ENCODE data around the gene GALNT6. TPM values are rescaled to one million over a fixed set of nuclear protein-coding genes. Genes with fewer than 3 reads are reported as not detected.

GALNT6 gene
- polyA plus RNA-seq, 2 of the 4 experiments (the other 2 are of a cell fraction) = 3.6 to 4.3 TPM

DNA sequence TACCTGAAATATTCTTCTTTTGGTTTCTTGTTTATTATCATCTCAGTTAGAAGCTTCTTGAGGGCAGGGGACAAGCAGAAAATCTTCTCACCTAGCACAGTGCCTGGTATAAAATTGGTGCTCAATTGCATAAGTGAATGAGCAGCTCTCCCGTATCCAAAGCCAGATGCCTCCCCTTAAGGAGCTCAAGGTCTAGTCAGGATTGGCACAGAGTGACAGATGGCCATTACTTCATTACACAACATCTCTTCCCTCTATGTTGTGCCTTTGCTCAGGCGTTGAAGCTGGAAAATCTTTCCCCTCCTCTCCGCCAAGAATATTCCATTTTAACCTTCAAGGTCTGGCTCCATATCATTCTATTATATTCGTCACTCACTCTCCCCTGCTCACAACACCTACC, 37.0 kb upstream of the GALNT6 start (continued):
- TF ChIP-seq EHF (CRISPR knock-in tag; IDR thresholded peaks at IDR 0.05) = no peak

DNA sequence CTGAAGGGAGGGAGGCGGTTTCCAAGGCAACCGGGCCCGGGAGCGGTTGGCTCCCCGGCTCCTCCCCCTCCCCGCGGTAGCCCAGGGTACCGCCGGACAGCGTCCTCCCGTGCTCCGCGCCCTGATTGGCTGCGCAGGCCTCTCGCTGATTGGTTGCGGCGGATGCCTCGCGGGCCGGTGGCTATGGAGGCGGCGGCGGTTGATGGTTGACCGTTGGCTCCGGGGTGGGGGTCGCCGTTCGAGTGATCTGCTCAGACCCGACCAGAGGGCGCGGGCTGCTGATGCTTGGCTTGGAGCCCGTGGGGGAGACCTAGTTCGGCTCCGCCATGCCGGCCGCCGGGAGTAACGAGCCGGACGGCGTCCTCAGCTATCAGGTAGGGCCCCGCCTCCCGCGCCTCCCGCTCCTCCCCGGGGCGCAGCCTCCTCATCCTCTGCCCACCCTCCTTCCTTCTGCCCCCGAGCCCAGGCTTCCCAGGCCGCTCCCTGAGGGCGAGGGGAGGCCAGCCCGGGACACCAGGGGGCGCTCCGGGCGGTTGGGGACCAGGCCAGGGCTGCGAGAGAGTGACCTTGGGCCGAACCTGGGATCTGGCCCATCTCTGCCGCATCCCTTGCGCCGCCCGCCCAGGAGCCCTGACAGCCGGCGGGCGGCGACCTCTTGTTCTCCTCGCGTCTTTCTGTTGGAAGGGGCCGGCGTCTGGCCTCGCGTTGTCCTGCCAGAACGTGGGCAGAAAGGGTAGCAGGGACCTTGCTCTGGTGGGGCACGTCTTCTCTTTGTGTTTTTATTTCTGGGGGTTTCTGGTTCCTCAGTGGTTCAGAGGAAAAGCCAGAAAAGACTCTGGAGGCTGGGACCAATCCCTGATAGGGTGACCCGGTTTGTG, 33.7 kb upstream of the GALNT6 start, which contains the start of gene SLC4A8:
Gene SLC4A8 (plus strand): TSS at position 170 of the 878 bp plus-strand sequence. CDS start 157 bp downstream, at position 327.
- POLR2A ChIA-PET = interaction anchor here (1.1 kb wide), 1 partner anchor 389 kb away, joined by 3 read pairs; a partner anchor contains a TSS
- H3K9me3 ChIP-seq = no peaks in the 10 kb centered on the region
- ATAC-seq (peak; percentile 96 to 98), DNase-seq (ENCODE audit: low read depth in 1 of 2, low spot score in 1 of 2) (peak; percentile 80 to 96), FAIRE-seq (no peak)
- TF ChIP-seq, protein P1, sequence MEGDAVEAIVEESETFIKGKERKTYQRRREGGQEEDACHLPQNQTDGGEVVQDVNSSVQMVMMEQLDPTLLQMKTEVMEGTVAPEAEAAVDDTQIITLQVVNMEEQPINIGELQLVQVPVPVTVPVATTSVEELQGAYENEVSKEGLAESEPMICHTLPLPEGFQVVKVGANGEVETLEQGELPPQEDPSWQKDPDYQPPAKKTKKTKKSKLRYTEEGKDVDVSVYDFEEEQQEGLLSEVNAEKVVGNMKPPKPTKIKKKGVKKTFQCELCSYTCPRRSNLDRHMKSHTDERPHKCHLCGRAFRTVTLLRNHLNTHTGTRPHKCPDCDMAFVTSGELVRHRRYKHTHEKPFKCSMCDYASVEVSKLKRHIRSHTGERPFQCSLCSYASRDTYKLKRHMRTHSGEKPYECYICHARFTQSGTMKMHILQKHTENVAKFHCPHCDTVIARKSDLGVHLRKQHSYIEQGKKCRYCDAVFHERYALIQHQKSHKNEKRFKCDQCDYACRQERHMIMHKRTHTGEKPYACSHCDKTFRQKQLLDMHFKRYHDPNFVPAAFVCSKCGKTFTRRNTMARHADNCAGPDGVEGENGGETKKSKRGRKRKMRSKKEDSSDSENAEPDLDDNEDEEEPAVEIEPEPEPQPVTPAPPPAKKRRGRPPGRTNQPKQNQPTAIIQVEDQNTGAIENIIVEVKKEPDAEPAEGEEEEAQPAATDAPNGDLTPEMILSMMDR (IDR thresholded peaks at IDR 0.05) = peak; percentile 90
- TF ChIP-seq ESRRA (IDR thresholded peaks at IDR 0.05; ENCODE audit: borderline replicate concordance, low read length) (peak; percentile 85; the same call in 1 of the 2 replicates), TFCP2L1 (CRISPR knock-in tag; IDR thresholded peaks at IDR 0.05) (no peak), KDM5A (IDR thresholded peaks at IDR 0.05) (peak; percentile 82; the same call in 1 of the 2 replicates), ZNF302 (CRISPR knock-in tag; IDR thresholded peaks at IDR 0.05) (no peak), MYC (IDR thresholded peaks at IDR 0.05; ENCODE audit: borderline replicate concordance, low read length) (no peak), ZFP36 (IDR thresholded peaks at IDR 0.05; ENCODE audit: borderline replicate concordance, partially characterized antibody) (no peak), RFX5 (IDR thresholded peaks at IDR 0.05) (no peak), NR3C1 (IDR thresholded peaks at IDR 0.05) (no peak), KDM1A (IDR thresholded peaks at IDR 0.05; ENCODE audit: low read depth) (peak; percentile 69; the same call in 1 of the 2 replicates), SMC3 (IDR thresholded peaks at IDR 0.05) (peak; percentile 95), RAD21 (conservative IDR thresholded peaks at IDR 0.05 in 1 of 2, IDR thresholded peaks at IDR 0.05 in 1 of 2) (peak; percentile 56 to 79), ZC3H11A (IDR thresholded peaks at IDR 0.05) (no peak)
- TF ChIP-seq, protein P2, sequence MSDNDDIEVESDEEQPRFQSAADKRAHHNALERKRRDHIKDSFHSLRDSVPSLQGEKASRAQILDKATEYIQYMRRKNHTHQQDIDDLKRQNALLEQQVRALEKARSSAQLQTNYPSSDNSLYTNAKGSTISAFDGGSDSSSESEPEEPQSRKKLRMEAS (IDR thresholded peaks at IDR 0.05) = peak; percentile 43; the same call in 1 of the 2 replicates
- TF ChIP-seq, protein P3, sequence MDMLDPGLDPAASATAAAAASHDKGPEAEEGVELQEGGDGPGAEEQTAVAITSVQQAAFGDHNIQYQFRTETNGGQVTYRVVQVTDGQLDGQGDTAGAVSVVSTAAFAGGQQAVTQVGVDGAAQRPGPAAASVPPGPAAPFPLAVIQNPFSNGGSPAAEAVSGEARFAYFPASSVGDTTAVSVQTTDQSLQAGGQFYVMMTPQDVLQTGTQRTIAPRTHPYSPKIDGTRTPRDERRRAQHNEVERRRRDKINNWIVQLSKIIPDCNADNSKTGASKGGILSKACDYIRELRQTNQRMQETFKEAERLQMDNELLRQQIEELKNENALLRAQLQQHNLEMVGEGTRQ (IDR thresholded peaks at IDR 0.05) = no peak
- peak within 1 kb of the TSS; percentile 65 for H3K4me3 ChIP-seq
- peak within 1 kb of the TSS in 1 of 2 experiments; percentile 75; a peak in 3 of 6 replicates for H3K27ac ChIP-seq
- peak within 1 kb of the TSS; percentile 71 for H3K4me2 ChIP-seq
- WGBS (ENCODE audit: missing lambda C conversion rate) = 8% methylated on average over 37 of the region's 73 CpGs
- CTCF ChIA-PET = interaction anchor here (0.6 to 11.1 kb wide), 12 partner anchors 8 to 450 kb away, joined by 3 to 245 read pairs (median 4); a partner anchor contains a TSS
- H3K4me1 ChIP-seq = peaks cover 5% of the 10 kb centered on the region

DNA sequence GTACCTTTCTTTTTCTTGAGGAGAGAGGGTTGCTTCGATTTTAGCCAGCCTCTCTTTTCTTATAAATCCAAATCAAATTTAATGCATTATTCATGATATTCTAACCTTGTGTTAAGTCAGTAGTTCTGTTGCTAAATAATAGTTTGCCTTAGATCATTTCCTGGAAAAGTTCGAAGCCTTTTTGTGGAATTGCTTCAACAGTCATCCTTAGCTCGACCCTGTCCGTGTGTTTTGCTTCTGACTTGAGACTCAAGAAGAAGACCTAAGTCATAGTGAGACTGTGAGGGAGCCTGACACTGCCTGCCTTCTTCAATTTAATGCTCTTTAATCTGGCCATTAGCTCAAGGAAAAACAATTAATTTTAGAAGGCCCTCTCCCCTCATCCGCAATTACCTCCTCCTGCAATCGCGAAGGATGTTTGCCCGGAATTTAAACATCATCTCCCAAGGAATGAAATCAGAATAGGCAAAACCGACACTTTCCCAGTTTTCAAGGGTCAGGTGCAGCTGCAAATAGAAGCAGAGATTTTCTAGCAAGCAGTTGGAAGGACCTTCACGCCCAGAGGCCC, 33.0 kb upstream of the GALNT6 start:
- ChIA-PET POLR2A (interaction anchor here (1.1 kb wide), 1 partner anchor 390 kb away, joined by 3 read pairs; a partner anchor contains a TSS), CTCF (interaction anchor here (0.6 to 11.1 kb wide), 13 partner anchors 8 to 888 kb away, joined by 3 to 245 read pairs (median 4); a partner anchor contains a TSS)
- DNase-seq (ENCODE audit: low read depth in 1 of 2, low spot score in 1 of 2) = no peak
- Histone ChIP-seq H3K4me1 (peaks cover 4% of the 10 kb centered on the region), H3K9me3 (no peaks in the 10 kb centered on the region), H3K4me2 (peak overlapping the region; percentile 71), H3K4me3 (peak overlapping the region; percentile 65), H3K27ac (no peak overlapping the region)
- no peak for TF ChIP-seq CHD2 (IDR thresholded peaks at IDR 0.05; ENCODE audit: low read length, partially characterized antibody)
- no peak for TF ChIP-seq CBX2 (IDR thresholded peaks at IDR 0.05; ENCODE audit: borderline replicate concordance, low read depth)
- no peak for TF ChIP-seq GATA3 (IDR thresholded peaks at IDR 0.05; ENCODE audit: borderline replicate concordance)
- TF ChIP-seq, protein P4, sequence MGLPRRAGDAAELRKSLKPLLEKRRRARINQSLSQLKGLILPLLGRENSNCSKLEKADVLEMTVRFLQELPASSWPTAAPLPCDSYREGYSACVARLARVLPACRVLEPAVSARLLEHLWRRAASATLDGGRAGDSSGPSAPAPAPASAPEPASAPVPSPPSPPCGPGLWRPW (IDR thresholded peaks at IDR 0.05) = no peak
- TF ChIP-seq, protein P5, sequence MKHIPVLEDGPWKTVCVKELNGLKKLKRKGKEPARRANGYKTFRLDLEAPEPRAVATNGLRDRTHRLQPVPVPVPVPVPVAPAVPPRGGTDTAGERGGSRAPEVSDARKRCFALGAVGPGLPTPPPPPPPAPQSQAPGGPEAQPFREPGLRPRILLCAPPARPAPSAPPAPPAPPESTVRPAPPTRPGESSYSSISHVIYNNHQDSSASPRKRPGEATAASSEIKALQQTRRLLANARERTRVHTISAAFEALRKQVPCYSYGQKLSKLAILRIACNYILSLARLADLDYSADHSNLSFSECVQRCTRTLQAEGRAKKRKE (CRISPR knock-in tag; IDR thresholded peaks at IDR 0.05; ENCODE audit: low read depth) = no peak
- TF ChIP-seq FOSB (CRISPR knock-in tag; IDR thresholded peaks at IDR 0.05) = no peak
- TF ChIP-seq HOXB13 (CRISPR knock-in tag; IDR thresholded peaks at IDR 0.05; ENCODE audit: low read depth) = no peak
- no peak for TF ChIP-seq MAZ (IDR thresholded peaks at IDR 0.05; ENCODE audit: borderline replicate concordance, low read depth, low read length)
- TF ChIP-seq RCOR1 (IDR thresholded peaks at IDR 0.05; ENCODE audit: low read depth, low read length) = no peak
- 13% methylated on average over 10 of the region's 10 CpGs for WGBS (ENCODE audit: missing lambda C conversion rate)
- no peak for FAIRE-seq
- no peak for ATAC-seq
